ENCODE results near the gene MAGI1.

GRCh38 chr3:65778968-65779367 is 259.8 kb downstream of the MAGI1 start:
- TF ChIP-seq EP300 (IDR thresholded peaks at IDR 0.05; ENCODE audit: borderline replicate concordance in 1 of 2, low read depth in 1 of 2, low read length in 1 of 2): no peak
- TF ChIP-seq CTCF (IDR thresholded peaks at IDR 0.05): no peak

Data from SK-N-SH (cell line).